HG03354 (cell line): ENCODE results near the gene CST4.
"Not testable (repeated sequence)": the region's sequence is repeated elsewhere in the genome, so short reads cannot be mapped to it uniquely, and the experiment has no call there.

Source experiments
- ATAC-seq: cut with Tn5 transposase; IDR thresholded peaks from one replicate; pipeline ENCODE4 v1.9.1; 2021; ENCODE audit warnings: mild to moderate bottlenecking; ENCODE audit not compliant: unreplicated experiment, poor library complexity, severe bottlenecking

The CST4 gene

DNA sequence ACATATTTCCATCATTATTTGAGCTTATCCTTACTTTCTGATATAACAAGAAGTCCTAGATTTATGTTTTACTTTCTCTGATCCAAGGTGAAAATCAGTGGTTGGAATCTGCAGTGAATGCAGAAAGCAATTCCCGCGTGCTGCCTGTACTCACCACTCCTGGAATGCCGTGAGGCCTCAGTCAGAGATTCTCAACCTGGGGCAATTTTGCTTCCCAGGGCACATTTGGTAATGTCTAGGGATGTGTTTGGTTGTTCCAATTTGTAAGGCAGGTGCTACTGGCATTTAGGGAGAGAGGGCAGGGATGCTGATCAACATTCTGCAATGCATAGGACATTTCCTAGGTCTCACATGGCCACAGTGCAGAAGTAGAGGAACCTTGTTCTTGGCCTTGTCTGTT lies 23.9 kb downstream of the CST4 start:
- no peak for ATAC-seq

DNA sequence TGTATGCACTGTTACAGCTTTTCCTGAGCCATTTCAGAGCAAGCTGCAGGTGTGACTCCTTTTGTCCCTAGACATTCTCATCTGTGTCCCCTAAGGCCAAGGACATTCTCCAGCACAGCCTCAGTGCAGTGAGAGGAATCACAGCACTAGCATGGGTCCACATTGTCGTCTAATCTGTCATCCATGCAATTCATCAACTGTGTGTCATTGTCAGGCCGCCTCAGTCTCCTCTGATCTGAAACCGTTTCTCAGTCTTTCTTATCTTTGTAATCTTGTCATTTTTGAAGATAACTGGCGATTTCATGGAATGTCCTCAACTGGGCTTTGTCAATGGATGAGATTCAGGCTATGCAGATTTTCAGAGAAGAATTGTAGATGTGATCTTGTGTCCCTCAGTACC lies 24.8 kb downstream of the CST4 start:
- not testable (repeated sequence) for ATAC-seq

DNA sequence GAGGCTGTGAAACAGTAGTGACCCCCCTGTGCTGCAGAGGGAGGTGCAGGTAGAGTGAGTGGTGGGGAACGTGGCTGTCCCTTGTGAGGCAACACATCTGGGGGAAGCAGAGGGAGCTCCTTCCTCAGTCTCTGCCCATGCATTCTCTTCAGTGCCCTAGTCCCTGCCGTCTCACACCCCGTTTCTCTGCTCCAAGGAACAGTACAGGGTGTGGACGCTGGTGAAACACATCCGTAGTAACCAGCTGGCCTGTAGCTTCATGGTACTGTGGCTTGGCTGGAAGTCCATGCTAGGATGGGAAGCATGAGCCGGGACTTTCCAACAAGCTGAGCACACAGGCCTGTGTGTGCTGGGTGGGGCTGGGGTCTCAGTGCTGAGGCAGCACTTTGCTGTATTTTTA lies 25.7 kb downstream of the CST4 start:
- no peak for ATAC-seq

DNA sequence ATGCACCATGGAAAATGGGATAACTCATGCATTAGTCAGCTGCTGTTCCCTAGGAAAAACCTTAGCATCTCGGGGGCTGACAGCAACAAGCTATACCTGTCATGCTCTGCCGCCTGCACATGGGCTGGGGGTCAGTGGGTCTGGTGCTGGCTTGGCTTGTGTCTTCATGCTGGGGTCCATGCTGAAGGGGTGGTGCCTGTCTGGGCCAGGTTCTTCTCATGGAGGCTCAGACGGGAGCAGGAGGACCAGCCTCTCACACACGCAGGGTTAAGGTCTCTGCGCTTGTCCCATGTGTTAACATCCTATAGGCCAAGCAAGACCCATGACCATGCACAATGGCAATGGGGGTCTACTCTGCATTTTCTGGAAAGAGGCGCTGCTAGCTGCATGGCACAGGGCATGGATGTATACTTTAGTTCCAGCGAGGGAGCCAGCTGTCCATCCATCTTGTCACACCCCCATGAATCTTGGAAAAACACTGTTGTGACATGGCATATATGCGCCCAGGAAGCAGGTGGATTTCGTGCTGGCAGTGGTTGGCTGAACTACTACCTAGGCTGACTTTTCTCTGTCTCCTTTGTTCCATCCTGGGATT lies 26.5 kb downstream of the CST4 start:
- ATAC-seq, result no peak

DNA sequence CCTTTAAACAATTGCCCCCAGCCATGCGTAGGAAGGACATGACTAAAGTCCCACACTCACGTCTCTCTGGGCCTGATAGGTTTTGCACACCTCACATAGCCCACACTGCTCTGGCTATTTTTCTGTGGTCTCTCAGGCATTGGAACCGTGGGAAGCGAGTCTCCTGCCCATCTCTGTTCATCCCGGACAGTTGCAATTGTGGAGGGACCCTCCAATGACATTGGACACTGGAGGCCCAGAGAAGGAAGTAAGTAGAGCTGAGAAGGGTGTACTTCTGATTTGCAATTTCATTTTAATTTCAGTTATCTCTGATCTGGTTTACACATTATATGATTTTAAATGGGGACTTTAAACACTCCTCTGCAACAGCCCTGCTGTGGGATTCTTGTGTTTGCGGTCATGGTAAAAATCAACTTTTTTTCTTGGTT lies 27.8 kb downstream of the CST4 start:
- ATAC-seq, result no peak

DNA sequence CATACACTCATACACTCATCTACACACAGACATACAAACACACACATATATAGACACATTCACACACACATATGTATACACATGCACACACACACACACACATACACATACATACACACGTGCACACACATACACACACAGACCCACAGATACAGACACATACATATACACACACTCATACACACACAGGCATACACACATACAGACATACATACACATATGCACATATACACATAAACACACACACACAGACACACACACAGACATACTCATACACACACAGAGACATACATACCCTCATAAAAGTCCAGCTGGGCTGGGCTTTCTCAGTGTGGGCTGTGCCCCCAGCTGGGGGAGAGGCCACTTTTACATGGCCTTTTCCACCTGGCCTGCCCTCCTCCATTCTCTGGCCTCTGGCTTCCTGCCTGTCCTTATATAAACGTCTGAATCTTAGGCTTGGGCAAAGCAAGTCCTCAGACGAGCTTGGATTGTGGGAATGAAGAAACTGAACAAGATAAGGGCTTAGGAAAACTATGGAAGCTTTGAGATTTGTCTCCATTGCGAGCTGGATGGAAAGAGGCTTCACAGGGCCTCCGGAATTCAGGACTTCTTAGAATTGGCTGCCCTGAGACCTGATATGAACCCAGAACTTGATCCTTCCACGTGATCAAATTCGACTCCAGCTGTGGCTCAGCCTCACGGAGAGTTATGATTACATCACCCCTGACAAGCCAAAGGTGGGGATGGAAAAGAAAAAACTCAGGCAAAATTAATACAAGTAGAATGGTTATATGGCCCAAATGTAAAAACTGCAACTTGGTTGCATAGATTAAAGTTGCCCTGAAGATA lies 28.6 kb downstream of the CST4 start:
- no peak for ATAC-seq

DNA sequence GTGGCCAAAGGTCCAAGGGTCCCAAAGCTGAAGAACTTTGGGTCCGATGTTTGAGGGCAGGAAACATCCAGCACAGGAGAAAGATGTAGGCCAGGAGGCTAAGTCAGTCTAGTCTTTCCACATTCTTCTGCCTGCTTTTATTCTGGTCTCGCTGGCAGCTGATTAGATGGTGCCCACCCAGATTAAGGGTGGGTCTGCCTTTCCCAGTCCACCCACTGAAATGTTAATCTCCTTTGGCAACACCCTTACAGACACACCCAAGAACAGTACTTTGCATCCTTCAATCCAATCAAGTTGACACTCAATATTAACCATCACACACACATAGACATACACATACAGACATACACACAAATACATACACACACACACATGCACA lies 29.2 kb downstream of the CST4 start:
- not testable (repeated sequence) for ATAC-seq

DNA sequence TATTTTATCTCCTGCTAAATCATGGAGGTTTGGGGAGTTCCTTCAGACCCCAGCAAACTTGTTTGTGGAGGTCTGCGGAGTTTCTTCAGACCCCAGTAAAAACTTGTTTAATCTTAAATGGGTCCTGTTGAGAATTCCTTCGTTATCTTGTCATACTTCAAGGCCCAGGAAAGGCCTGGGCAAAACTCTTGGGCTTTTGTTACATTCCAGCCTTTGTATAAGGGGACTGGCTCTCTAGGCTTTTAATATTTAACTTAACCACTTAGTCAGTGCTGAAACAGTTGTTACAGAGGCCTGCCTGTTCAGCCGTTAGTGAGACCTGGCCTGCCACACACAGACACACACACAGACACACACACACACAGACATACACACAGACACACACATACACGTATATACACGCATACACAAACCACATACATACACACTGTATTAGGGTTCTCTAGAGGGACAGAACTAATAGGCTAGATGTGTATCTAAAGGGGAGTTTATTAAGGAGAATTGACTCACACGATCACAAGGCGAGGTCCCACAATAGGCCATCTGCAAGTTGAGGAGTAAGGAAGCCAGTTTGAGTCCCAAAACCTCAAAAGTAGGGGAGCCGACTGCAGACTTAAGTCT lies 29.7 kb downstream of the CST4 start:
- no peak for ATAC-seq

DNA sequence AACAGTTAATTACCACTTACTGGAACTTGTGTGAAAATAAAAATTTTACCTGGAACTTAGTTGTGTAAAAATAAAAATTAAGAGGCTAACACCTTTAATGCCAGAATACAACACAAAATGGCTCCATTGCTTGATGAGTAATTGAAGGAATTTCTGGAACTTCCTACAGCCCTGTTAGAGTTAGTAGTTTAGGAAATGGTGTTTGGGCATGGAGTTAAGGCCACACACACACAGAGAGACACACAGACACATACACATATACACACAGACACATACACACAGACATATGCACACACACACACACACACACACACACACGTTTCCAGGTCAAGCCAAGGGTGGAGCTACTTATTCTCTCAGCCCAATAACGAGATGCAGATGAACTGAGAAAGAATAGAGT lies 30.5 kb downstream of the CST4 start:
- ATAC-seq, result no peak

DNA sequence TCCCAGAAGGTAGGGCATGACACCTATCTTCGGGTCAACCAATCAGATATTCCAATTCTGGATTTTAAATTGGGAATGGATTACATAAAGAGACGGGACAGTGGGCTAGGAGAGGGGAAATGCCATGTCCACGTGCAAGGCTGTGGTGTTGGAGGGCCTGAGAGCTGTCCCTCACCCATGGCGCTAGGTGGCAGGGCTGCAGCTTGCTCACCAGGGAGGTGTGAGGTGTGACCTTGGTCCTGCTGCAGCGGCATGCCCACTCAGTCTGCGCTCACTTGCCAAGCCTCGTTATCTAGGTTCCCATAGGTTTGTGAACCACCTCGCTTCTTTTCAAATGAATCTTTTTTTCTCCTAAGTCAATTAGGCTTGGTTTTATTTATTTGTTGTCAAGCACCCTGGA lies 31.6 kb downstream of the CST4 start:
- no peak for ATAC-seq

DNA sequence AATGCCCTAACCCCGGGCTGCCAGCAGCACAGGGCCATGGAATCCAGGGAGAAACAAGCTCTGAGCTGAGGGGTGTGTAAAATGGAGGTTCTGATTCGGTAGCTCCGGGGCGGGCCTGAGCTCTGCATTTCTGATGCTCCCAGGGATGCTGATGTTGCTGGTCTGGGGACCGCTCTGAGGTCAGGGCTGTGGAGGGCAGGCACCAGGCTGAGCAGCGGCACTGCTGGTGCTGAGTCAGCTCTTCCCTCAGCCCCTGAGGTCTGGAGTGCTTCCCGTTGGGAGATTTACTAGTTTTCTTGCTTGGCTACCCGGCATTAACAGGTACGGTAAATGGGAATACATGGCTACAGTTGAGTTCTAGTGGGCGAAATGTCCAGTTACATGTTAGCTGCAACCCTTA lies 32.5 kb downstream of the CST4 start:
- ATAC-seq, result no peak

DNA sequence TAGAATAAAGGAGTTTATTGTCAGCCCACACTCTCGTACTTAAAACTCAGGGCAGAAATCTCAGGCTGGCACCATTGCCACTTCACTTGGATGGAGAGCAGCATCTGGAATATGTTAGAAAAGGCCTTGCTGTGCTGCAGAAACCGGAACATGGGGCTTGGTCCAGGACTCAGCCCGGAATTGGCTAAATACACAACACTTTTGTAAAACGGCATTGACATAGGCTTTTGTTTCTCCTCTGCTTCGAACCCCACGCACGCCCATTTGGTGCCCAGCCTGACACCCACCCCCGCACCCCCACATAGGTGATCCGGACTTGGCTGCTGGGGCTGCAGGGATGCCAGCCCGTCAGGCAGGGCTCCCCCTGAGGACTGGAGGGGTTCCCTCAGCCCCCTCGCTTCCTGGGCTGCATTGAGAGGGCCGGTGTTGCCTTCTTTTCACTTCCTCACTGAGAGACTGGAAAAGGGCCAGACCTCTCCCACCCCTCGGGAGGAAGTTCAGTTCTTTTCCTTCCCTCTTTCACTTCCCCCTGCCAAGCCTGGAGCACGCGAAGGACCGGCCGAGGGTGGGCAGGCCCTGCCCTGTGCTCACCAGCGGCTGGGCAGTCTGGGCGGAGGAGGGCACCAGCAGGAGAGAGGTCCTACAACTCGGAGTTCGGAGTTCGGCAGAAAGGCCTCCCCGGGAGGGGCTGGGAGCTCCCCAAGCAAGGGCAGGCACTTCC lies 33.2 kb downstream of the CST4 start:
- ATAC-seq, result no peak

DNA sequence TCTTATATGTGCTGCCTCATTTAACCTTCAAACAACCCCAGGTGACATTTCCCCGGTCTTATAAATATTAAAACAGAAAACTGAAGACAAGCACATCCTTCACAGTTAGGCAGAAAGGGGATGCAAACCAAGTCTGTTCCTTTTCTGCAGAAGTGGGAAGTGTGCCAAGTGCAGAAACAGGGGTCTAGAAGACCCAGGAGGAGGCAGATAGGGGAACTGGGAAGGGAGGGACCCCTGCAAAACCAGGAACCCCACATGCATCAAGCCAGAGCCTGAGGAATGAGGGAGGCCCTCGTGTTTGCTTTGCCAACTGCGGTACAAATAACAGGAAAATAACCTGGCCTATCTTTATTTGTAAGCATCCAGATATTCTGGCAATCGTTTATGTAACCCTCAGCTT lies 34.1 kb downstream of the CST4 start:
- ATAC-seq, result no peak

DNA sequence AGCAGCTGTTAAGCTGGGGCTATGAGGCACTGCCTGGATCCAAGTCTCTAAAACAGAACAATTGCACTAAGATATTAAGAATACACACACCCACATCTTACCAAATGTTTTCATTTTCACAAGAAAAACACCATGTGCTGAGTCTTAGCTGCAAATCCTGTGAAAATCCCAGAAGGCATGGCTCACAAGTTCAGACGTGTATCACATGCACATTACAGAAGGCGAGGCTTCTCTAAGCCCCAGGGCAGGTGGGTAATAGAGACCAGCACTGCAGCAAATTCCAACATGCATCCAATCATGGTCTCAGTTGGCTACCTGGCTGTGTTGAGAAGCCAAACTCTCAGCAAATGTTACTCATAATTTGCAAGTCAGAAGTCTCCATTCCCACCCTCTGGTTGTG lies 34.8 kb downstream of the CST4 start:
- ATAC-seq, result no peak

DNA sequence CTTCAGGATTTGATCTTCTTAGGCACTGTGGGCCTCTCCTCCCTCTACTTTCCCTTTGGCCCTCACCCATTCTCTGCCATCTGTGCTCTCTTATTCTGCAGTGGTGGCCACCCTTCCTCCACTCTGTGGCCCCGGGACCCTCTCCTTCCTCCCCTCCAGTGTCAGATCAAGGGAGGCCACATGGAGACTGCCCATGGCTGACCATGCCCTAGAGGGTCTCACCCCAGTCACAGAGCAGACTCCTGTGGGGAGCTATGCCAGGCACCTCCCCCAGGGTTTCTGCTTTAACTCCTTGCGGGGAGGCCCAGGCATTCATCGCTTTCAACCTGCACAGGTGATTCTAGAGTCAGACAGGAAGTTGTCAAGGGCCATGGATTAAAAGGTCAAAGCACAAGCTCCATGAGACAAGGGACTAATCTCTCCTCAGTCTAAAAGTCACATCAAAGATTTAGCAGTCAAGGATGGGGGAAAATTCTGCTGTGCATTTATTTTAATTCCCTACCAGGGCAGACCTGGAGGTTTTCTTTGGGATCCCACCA lies 35.4 kb downstream of the CST4 start:
- no peak for ATAC-seq

DNA sequence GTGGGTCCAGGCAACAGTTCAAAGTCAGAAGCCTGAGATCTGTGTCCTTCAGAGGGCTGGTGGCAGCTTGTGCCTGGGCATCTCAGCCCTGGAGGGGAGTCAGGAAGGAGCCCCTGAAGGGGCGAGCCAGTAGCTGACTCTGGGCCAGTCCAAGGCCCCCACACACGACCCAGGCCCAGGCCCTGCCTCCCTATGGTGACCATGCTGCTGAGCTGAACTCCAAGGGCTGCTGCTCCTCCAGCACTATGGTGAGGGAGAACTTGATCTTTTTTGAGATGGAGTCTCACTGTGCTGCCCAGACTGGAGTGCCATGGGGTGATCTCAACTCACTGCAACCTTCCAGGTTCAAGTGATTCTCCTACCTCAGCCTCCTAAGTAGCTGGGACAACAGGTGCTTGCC lies 35.9 kb downstream of the CST4 start:
- ATAC-seq, result no peak

DNA sequence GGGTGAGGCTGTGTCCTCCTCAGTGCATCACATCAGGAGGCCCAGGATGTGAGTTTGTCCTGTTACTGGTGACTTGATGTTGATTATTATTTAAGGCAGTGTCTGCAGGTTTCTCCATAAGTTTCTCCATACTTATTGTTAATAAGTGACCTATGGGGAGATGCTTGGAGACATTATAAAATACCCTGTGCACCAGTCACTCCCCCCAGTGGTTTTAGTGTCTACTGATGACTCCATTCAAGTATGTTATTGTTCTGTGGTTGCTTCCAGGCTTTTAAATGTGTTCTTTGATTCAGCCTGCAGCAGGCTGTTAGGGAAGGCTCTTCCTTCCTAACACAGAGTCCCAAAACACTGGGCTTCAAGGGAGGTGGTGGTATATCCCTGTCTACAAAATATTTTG lies 36.5 kb downstream of the CST4 start:
- no peak for ATAC-seq

DNA sequence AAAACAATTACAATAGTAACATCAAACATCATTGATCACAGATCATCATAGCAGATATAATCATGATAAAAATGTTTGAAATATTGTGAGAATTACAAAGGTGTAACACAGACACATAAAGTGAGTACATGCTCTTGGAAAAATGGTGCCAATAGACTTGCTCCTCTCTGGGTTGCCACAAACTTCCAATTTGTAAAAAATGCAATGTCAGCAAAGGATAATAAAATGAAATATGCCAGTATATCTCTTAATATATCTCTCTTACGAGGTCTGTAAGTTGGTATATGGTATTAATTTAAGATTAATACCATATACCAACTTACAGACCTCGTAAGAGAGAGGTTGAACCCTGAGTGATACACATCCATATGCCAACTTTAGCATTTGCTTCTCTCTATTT lies 37.7 kb downstream of the CST4 start:
- ATAC-seq, result no peak

DNA sequence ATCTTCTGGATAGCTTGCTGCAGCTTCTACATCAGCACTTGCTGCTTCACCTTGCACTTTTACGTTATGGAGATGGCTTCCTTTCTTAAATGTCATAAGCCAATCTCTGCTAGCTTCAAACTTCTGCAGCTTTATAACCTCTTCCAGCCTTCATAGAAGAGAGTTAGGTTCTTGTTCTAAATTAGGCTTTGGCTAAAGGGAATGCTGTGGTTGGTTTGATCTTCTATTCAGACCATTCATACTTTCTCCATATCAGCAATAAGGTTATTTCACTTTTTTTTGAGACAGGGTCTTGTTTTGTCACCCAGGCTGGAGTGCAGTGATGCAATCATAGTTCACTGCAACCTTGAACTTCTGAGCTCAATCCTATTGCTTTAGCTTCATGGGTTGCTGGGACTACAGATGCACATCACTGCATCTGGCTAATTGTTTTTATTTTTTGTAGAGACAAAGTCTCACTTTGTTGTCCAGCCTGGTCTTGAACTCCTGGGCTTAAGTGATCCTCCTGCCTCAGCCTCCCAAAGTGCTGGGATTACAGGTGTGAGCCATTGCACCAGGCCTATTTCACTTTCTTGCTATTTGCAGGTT lies 38.9 kb downstream of the CST4 start:
- no peak for ATAC-seq

DNA sequence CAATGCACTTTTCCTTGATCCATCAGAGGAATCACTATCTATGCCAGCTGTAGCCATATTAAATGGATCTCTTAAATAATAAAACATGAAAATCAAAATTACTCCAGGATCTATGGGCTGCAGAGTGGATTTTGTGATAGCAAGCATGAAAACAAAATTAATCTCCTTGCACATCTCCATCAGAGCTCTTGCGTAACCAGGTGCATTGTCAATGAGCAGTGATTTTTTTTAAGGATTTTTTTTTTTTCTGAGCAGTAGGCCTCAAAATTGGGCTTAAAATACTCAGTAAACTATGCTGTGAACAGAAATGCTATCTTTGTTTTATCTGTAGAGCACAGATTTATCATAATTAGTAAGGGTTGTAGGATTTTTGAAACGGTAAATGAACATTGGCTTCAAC lies 39.6 kb downstream of the CST4 start:
- ATAC-seq, result no peak
